HG03045 (cell line): ENCODE measurements around the gene C1orf87.

Experiments
- ATAC-seq: cut with Tn5 transposase; IDR thresholded peaks from one replicate; pipeline ENCODE4 v1.9.1; 2021; ENCODE audit warnings: mild to moderate bottlenecking, moderate library complexity; ENCODE audit not compliant: unreplicated experiment

C1orf87 gene

DNA sequence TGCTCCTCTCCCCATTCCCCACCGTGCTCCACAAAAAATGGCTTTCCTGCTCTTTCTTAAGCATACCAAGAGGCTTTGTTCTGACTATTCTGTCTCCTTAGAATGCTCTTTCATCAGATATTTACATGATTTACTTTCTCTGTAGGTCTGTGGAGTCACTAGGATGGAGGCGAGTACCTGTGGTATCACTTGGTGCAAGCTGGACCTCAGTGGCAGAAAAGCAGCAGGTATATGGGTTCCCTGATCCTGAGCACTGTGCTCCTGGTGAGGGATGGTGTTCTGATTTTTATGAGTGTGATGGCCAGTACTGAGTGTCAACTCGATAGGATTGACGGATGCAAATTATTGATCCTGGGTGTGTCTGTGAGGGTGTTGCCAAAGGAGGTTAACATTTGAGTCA lies 10.0 kb downstream of the C1orf87 start:
- ATAC-seq = no peak

DNA sequence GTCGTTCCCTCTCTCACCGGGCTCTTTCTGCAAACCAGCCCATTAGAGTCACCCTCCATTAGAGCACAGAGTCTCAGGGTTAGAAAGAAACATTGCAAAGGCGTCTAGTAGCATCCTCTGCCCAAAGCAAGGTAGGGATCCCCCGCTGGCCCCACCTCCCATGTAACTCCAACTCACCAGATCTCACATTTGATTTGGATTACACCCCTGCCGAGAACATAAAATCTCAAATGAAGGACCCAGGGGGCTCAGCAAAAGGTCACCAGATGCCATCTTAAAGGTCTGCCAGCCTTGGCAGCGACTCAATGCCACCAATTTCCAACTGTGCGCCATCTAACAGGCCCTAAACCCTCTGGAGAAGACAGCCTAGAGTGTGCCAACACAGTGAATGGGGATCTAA lies 14.1 kb downstream of the C1orf87 start:
- no peak for ATAC-seq

DNA sequence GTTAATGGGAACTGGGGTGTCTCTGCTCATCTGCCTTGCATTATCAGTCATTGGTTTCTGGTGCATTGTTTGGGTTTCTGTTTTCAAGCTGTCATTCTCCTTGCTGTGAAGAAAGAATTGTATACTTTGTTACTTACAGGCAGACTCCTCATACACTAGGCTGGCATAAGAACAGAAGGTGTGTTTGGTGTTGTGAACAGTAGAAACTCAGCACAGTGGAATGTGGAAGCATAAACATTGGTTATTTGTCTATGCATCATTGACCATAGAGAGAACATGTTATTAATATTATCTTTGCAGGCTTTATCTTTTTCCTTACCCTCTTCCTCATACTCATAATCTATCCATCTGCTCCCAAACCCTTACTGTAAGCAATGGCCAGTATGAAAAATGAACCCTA lies 18.2 kb downstream of the C1orf87 start:
- no peak for ATAC-seq

DNA sequence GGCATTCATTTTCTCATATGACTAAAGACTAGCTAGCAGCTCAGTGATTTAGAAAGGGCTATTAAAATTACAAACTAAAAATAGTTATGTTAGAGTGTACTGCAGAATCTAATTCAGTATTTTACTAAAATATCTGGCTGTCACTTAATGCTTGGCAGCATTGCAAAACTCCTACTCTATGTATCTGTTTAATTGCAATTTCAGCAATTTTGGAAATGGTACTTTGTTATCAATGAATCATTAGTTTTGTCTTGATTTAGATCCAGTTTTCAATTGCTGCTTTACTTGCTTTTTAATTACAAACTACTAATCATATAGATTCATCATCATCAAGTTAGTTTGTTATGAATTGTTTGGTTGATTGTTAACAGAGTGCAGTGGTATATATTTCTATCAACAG lies 19.2 kb downstream of the C1orf87 start:
- ATAC-seq = no peak

DNA sequence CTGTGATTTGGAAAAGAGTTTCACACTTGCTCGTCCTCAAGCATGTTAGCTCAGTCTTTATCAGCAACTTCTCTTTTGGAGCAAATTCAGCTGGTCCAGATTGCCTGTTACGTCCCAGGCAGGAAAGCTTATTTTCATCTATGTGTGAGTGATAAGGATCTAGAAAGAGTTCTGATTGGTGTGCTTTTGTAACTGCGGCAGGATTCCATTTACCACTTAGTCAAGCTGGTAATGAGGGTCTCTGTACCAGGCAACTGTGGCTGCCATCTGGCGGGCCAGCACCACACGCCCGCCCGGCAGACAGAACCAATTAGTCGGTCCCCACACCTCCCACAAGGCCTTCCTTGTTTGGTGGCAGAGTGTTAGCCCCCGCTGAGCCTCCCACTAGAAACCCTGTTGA lies 21.0 kb downstream of the C1orf87 start:
- no peak for ATAC-seq

DNA sequence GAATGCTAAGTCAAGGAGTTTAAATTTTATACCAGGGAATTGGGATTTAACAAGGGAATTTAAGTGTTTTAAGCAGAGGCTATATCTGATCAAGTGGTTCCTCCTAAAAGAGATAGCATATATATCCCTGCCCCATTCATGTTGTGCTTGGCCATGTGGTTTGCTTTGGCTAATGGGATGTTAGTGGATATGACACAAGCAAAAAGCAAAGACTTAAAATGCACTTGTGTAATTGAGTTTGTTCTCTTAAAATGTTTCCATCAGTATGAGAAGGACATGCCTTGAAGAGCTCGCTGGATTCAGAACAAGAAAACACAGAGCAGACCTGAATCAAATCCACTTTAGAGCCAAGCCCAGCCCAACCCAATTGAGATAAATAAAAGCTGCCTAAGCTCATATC lies 22.4 kb downstream of the C1orf87 start:
- no peak for ATAC-seq

DNA sequence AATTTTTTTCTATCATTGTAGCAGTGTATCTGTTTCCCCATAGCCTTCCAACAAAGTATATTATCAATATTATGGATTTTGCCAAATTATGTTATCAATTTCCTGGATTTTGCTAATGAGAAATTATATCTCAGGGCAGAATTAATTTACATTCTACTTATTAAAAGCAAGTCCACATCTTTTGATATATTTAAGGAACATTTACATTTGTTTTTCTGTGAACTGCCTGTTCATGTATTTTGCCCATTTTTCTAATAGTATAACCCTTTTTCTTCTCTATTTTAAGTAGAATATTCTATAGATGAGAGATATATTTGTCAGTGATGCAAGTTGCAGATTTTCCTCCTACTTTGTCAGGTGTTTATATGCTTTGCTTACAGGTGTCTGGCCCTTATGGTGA lies 24.4 kb downstream of the C1orf87 start:
- ATAC-seq = no peak

DNA sequence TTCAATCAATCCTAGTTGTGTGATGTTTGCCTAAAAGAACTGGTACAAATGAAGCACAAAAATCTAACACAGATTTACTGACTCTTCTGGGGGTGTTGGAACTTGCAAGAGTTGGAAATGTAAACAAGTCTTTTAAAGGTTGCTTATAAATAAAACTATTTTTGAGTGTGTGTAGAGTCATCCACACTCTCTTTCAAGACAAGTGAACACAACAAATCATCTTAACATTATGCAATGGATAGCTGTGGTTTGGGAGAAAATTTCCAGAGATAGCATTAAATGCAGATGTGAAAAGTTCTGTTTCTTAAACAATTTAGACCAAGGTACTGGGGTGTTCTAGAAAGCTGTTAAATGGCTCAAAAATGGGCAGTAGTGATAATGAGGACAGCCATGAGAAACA lies 28.7 kb downstream of the C1orf87 start:
- no peak for ATAC-seq

DNA sequence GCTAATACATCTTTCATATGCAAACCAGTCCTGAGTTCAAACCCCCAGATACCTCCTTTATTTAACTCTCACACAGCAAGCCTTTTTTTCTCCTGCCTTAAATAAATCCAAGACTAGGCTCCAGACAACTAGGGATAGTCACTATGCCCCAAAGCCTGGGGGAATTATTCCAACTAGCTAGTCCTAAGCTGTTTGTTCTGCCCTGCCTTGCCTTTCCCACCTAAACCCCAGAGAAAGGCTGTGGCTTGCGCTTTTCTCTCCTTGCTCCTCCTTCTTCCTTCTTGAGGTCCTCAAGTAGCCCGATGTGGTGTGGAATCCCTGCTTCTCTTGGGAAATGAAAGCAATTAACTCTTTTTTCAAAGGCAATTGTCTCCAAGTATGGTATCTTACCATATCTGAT lies 31.8 kb downstream of the C1orf87 start:
- ATAC-seq = no peak

DNA sequence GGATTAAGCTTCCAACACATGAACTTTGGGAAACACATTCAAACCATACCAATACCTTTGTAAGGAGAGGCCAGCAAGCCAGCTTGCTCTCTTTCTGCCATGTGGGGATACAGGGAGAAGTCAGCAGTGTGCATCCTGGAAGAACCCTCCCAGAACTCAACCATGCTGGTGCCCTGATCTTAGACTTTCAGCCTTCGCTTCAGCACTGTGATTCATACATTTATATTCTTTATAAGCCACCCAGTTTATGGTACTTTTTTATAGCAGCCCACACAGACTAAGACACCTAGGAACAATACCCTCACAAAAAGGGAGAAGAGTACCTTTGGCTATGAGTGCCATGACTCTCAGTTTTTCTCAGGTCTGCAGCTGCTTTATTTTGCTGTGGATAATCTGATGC lies 35.9 kb downstream of the C1orf87 start:
- no peak for ATAC-seq

DNA sequence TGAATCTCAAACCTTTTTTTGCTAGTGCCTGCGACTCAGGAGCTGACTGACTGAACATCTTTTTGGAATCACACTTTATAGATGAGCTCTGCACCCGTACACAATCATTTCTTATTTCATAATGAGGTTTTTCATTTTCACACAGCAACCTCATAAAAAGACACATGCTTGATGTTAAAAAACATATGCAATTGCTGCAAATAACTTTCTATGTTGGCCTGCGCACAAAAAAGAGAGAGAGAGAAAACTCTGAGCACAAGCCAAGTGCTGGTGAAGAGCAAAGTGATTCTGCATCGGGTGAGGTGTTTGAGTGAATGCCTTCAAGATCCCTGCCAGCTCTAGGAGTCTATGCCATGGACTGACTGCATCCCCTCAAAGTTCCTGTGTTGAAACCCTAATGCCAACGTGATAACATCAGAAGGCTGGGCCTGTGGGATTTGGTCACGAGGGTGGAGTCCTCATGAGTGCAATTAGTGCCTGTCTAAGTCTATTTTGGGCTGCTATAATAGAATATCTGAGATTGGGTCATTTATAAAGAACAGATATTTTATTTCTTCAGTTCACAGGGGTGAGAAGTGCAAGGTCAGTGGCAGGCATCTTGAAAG lies 36.6 kb downstream of the C1orf87 start:
- no peak for ATAC-seq

DNA sequence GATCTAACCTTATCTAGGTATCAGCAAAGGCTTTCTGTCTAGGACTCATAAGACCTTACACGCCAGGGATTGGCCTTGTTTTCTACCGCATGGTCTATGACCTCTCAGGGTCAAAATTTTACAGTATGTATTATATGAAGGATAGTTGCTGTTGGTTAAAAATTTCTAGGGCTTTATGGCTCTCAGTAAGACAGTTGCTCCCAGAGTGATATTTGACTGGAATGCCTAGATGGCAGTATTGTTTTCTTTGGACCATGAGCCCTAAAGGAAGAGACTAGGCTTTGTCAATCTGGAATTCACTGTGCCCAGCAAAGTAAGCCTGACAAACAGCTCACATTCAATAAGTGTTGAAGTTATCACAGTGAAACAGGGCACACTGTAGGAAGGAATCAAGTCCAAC lies 37.6 kb downstream of the C1orf87 start:
- ATAC-seq = no peak

DNA sequence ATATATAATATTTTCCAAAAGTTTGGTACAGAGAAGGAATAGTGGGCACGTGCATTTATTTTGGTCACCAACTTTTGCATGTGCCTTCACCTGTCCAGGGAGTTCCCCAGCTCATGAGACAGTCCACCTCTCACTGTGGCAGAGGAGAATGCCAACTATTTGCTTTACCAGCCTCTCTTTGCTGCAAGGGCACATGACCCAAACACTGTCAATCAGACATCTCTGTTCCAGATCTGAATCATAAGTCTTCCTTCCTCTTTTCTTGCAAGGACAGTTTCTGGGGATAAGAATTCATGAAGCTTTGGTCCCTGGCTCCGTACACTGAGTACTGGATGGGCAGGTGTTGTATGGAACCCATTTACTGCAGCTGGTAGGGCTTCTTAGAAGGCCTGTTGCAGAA lies 38.6 kb downstream of the C1orf87 start:
- ATAC-seq = no peak

DNA sequence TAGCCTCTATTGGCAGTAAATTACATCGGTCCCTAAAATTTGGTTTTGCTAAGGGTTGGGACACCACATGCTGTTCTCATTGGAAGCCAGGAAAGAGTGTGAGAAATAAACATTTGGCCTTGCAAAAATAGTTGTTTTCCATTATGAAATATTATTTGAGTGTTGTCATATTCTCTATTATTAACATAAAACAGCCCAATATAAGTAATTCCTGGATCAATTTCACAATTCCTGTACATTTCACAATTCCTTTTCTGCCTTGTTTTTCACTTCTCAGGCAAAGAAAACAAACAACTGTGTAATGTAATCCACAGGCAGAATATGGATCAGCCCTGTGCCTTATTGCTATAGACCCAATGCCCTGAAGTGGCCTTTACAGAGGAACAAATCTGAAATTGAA lies 40.5 kb downstream of the C1orf87 start:
- ATAC-seq = no peak

DNA sequence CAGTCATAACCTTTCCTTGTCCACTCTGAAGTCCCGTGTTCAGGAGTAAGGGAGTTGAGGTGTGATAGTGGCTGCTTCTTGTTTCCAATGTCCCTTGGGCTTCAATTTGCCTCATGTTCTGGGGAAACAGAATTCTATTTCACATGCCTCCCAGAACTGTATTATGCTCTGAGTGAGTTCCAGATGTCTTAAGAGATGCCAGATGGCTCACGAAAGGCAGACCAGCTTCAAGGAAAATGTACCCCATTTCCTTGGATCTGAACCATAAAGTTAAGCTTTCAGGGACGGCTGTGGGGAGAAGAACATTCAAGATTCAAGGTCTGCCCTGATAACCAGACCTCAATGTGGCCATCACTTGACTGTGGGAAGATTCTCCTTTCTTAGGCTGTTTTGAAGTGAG lies 42.4 kb downstream of the C1orf87 start:
- ATAC-seq = no peak

DNA sequence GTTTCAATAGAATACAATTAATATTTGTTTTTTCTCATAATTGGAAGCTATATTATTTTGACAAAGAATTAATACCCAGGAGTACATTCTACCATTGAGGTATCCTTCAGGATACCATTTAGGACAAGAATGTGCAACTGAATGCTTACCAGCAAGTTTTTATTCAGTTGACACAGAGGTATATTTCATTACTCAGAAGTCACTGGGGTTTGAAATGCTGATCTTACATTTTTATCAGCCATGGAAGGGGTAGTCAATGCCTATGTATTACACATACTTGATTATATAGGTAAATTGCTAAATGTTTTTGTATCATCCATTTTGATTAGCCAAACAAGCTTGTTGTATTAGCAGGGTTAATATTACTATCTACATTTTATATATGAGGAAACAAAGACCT lies 48.0 kb downstream of the C1orf87 start:
- ATAC-seq = no peak

DNA sequence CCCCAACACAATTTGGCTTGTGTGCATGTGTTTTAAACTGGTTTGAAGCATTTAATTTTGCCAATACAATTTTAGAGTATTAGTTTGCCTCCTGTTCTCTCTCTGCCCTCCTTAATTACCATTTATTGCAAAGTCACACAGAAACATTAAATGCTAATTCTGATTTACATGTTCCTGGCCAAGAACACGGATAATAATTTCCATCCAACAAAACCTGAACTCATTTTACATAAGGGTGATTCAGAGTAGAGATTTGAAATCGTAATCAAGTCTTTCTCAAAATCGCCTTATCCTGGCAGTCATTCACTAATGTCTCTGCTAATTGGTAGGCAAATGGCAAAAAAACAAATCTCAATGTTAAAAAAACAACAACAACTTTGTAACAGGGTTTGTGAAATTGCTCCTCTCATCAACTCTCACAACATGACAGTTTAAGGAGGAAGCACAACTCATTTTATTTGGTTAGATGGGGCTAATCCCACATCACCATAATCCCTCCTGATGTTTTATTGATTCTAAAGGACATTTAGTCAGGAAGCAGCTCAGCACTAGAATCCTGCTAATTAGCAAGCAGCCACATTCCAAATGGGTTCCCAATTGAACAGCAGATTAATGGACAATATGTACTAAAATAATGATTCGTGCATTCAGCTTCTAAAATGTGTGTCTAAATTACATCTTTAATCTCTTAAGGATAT lies 55.9 kb downstream of the C1orf87 start:
- no peak for ATAC-seq

DNA sequence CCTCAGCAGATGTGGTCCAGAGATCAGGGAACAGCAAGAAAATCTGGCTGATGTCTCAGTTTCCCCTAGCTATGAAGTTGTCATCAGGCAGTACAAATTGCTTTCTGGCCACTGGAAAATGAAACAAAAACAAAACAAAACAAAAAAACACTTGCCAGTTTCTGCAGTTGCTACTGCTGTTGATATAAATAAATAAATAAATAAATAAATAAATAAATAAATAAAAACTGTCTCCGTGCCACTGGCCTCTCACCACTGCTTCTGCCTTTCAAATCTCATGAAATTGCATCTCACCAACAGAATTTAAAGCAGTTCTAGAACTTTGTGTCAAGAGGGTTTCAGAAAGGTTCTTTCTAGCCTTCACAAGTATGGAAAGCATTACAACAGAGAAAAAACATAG lies 62.9 kb downstream of the C1orf87 start:
- no peak for ATAC-seq

DNA sequence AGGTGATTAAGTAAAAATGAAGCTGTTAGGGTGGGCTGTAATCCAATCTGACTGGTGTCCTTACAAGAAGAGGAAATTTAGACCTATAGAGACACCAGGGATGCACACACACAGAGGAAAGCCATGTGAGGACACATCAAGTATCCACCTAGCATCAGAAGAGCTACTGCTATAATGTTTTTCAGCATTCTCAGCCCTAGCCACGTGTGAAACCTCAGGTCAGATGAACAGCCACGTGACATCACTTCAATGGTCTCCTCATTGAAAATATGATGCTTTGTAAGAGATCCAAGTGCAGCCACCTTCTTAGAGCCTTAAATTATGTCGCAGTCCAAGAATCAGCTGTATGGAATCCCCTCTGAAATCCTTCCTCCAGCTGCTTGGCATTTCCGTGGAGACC lies 65.1 kb downstream of the C1orf87 start:
- ATAC-seq = no peak

DNA sequence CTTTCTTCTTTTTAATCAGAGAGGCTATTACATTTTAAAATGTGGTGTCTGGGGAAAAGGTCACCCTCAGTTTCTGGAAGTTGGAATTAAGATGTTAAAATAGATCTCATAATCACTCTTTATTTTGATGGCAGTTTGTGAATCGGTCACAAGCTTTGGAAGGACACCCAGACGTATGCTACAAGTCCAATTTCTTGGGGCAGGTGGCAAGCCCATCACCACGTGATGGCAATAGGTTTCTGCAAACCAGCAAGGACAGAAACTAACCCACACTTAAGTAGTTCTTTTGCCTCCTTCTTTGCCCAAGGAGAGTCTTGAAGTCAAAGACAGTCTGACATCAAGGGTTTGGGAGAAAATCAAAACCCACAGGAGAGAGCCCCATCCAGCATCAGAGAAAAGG lies 72.9 kb downstream of the C1orf87 start:
- no peak for ATAC-seq

DNA sequence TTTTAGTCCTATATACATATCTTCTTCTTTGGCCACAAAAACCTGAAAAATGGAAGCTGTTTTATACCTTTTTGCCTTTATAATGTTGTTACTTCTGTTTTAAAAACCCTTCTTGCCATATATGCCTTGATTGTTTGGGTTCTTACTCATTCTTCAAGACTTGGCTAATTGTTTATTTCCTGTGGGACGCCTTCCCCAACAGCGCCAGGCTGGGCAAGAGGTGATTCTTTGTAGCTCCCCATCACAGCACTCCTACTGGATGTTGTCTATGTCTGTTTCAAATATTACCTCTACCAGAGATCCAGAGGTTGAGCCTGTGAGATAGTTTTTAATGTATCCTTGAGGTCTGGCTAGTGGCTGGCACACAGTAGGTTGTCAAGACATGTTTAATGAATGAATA lies 73.8 kb downstream of the C1orf87 start:
- no peak for ATAC-seq

DNA sequence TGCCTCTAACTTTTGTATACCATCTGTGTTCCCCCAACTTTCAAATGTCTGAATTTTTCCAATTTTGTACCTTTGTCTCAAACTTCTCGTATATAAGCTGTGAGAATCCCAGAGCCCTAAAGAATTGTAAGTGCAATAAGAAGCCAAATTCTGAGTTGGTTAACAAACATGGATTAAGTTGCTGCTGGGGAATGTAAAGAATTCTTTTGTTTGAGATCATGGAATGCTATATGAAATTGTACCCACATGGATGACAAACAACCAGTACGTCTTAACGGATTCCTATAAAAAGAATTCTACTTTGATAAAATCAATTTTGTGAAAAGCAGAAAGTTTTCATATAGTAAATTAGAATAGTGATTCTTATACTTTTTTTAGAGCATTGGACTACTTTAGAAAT lies 74.6 kb downstream of the C1orf87 start:
- ATAC-seq = no peak

DNA sequence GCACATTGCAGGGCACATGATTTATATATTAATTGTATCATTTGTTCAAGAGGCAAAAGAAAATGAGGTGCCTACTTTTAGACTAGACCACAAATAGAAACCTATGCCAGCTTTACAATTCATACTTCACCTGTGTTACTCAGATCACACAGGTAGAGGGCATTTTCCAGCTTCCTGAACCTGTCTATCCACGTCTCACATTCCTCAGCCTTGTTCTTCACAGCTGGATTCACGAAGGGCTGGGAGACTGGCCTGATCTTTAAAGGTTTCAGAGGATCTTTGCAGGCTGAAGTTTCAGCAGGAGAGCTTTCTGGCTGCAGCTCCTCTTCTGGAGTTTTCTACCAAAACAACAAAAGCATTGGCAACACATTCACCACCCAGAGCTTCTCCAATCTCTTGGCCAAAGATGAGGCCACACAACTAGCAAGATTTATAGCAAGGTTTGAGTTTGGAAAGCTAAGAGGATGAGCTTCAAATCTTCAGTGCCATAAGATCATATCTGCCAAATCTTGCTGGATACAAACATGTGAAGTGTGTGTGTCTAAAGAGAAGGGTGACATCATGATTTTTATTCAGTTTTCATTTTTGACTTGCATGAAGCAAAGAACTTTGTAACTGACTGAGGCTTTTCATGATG lies 76.0 kb downstream of the C1orf87 start:
- ATAC-seq = no peak
